Stimulated activated CD8-positive, alpha-beta memory T cell treated with anti-CD3 and anti-CD28 coated beads, Interleukin-12 subunit alpha, Interleukin-12 subunit beta, amount 100 ng/mL, for 4 hours (primary cell): Measurements from ENCODE around the gene SPEM3.

Experiments
- DNase-seq: peaks from one replicate; pipeline ENCODE4 v3.0.0-alpha.2; 2020; ENCODE audit warnings: low read depth

The SPEM3 gene

GRCh38 chr17:7428557-7428956 is at the start of gene SPEM3:
SPEM3 (plus strand) TSS chr17:7428857; CDS start chr17:7428903, 46 bp downstream.
- no peak for DNase-seq

- no peak for DNase-seq
Measured at GRCh38 chr17:7379134-7379533, 49.5 kb upstream of the SPEM3 start.

GRCh38 chr17:7380321-7380720 is 48.3 kb upstream of the SPEM3 start:
- no peak for DNase-seq

GRCh38 chr17:7380855-7381683 is 47.6 kb upstream of the SPEM3 start, which contains the start of gene TNK1:
TNK1 (plus strand) TSS chr17:7381089; CDS start chr17:7382927, 1,838 bp downstream.
- no peak for DNase-seq

GRCh38 chr17:7382901-7383300 is 45.8 kb upstream of the SPEM3 start:
- DNase-seq = no peak

DNA sequence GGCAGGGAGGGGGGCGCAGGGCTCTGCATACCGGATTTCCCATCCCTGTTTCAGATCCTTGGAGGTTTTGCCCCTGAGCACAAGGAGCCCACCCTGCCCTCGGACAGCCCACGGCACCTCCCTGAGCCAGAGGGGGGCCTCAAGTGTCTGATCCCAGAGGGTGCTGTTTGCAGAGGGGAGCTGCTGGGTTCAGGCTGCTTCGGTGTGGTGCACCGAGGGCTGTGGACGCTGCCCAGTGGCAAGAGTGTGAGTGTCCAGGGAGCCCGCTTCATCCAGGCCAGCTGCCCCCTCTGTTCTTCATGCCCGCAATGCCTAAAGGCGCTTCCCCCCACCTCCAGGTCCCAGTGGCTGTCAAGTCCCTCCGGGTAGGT is 45.3 kb upstream of the SPEM3 start:
- no peak for DNase-seq

DNA sequence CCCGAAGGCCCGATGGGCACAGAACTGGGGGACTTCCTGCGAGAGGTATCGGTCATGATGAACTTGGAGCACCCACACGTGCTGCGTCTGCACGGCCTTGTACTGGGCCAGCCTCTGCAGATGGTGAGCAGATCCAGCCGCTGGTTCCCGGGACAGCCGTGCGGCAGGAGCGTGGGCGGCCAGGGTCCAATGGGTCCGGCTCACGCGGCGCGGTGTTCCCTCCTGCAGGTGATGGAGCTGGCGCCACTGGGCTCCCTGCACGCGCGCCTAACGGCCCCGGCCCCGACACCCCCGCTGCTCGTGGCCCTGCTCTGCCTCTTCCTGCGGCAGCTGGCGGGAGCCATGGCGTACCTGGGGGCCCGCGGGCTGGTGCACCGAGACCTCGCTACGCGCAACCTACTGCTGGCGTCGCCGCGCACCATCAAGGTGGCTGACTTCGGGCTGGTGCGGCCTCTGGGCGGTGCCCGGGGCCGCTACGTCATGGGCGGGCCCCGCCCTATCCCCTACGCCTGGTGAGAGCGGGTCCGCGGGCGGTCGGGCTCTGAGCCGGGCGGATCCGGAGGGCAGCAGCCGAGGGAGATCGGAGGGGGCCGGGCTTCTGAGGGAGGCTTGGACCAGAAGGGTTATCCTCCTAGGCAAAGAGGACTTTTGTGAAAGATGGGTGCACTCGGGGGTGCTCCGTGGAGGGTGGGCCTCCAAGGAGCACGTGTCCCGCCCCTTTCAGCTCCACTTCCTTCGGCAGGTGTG is 44.7 kb upstream of the SPEM3 start:
- DNase-seq = peak; percentile 68

DNA sequence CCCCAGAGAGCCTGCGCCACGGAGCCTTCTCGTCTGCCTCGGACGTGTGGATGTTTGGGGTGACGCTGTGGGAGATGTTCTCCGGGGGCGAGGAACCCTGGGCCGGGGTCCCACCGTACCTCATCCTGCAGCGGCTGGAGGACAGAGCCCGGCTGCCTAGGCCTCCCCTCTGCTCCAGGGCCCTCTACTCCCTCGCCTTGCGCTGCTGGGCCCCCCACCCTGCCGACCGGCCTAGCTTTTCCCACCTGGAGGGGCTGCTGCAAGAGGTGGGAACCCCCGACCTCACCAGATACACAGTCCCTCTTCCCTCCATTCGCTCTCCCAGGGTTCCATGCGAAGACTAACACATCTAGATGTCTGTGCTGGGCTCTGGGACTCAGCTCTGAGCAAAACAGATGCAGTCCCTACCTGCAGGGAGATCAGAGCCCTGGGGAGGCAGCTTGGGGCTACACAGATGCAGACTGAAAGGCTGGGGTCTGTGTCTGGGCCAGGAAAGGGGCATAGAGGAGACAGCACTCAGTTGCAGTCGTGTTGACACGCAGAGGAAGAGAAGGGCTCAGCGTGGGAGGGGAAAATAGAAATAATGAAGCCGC is 44.1 kb upstream of the SPEM3 start:
- DNase-seq = no peak

DNA sequence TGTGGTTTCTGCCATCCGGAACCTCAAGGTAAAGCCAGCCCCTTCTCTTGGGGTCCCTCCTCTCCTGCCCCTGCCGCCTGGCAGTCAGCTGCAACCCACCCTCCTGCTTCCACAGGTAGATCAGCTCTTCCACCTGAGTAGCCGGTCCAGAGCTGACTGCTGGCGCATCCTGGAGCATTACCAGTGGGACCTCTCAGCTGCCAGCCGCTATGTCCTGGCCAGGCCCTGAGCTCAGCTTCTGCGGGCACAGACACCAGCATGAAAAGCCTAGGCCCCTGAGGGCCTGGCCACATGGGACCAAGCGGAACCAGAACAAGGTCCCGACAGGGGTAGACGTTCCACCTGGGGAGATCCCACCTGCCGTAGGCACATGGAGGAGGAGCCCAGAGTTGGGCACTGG is 39.8 kb upstream of the SPEM3 start:
- DNase-seq = no peak

GRCh38 chr17:7389924-7390910 is 38.4 kb upstream of the SPEM3 start:
- no peak for DNase-seq

- no peak for DNase-seq
Measured at GRCh38 chr17:7391307-7391706, 37.4 kb upstream of the SPEM3 start.

DNA sequence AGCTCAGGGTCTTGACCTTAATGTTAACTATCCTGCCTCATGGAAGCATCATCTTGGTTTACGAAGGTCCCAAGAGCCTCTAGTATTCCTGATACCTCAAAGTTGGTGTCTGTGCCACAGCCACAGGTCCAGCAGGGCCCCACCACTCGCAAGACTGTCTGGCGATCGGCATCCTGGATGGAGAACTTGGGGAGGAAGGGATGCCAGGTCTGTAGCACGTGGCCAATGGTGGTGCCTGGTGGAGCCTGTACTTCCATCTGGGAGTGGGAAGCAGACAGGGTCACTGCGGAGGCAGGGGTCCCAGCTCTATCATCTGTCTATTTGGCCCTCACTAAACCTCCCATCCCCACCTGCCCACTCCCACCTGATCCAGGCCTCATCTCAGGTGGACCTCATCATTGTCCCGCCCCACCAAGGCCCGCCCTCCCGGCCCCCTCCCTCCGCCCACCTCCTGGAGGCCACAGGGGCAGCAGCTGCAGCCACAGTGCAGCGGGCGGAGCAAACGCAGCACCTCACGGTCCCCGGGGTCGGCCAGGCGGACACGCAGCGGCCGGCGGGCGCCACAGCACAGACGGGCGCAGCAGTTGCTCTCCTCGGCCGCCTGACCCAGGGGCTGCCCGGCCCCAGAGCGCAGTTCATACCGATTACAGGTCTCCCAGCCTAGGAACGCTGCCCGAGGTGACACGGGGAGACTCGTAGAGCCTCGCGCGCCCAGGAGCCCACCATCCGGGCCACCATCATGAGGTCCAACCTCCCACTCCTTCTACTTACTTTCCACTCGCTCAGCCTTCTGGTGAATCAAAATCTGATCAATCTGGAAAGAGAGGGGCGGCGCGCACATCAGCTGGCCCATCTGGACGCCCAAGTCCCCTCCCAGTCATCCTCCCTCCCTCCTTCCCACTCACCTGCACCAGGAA is 35.7 kb upstream of the SPEM3 start:
- DNase-seq = no peak

DNA sequence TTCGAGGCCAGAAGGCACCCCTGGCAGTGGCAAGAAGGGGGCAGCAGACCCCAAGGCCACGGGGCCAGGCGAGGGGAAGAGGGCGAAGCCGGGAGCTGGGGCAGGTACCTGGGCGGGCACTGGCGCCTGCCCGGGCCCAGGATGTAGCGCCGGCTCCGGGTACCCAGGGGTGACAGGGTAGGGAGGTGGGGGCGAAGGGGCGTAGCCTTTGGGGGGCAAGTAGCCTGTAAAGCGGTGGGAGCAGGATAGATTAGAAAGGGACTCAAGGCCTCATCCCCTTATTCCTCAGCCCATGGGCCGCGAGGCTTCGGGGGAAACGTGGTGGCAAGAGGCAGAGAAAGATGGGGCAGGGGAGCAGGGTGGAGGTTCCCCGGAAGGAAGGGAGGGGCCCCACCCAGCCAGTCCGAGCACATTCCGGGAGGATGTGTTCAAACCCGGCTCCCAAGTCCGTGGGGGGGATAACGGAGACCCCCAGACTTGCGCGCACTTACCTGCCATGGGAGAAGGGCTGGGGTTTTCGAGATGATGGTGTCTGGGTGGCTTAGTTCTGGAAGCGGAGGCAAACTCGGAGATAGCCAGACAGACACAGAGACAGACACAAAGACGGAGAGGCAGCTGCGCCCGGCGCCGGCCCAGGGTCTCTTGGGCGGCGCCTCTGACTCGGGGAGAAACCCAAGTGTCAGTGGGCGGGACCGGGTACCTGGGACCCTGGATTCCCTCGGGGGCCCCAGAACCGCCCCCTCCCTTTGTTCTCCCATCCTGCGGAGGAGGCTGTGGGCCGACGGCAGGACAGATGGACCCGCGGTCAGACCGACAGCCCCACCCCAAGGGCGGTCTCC is 34.8 kb upstream of the SPEM3 start:
- no peak for DNase-seq

DNA sequence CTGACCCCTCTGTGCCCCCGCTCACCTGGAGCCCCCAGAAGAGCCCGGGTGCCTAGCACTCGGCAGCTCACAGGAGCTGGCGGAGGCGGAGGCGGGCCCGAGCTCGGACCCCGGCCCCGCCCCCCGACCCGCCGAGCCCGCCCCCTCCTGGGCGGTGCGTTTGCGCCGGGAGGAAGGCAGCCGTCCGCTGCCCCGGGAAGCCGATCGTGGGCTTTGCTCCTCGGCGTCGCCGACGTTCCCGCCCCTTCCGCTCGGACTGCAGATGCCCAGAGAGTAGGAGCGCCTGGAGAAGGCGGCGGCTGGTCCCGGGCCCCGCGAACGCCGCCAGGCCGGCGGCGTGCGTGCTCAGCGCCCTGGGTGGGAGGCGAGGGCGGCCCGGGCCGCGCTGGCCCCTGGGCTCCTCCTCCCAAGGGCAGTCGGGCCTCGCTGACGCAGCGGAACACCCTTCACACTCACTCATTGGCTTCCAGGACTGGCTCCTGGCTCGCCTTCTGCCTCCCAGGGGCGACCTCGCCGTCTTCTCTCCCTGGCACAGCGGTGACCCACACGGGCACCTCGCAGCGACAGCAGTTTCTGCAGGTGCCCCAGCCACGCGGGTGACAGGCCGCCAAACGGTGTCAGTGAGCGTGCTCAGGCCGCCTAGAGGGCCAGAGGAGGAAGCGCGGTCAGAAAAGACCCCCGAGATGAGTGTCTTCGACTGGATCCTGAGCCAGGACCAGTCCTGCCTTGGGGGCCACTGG is 34.0 kb upstream of the SPEM3 start, which contains the start of gene PLSCR3:
Gene PLSCR3 (minus strand): TSS at position 74 of the 740 bp plus-strand sequence. CDS start 415 bp downstream, outside the sequence.
- DNase-seq = peak; percentile 81

DNA sequence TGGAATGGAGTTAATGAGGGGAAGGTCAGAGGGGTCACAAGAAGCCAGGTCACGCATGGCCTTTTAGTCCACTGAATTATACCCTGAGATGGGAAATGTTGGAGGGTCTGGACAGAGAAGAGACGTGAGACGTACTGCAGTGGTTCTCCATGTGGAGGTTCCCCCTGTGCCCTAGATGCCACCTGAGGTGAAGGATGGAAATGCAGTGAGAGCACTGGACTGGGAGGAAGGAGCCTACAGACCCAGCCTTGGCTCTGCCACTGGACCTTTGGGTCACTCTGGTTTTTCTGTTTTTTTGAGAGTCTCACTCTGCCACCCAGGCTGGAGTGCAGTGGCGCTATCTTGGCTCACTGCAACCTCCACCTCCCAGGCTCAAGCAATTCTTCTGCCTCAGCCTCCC is 32.5 kb upstream of the SPEM3 start:
- DNase-seq = no peak

- no peak for DNase-seq
Measured at GRCh38 chr17:7398612-7399011, 30.0 kb upstream of the SPEM3 start.

DNA sequence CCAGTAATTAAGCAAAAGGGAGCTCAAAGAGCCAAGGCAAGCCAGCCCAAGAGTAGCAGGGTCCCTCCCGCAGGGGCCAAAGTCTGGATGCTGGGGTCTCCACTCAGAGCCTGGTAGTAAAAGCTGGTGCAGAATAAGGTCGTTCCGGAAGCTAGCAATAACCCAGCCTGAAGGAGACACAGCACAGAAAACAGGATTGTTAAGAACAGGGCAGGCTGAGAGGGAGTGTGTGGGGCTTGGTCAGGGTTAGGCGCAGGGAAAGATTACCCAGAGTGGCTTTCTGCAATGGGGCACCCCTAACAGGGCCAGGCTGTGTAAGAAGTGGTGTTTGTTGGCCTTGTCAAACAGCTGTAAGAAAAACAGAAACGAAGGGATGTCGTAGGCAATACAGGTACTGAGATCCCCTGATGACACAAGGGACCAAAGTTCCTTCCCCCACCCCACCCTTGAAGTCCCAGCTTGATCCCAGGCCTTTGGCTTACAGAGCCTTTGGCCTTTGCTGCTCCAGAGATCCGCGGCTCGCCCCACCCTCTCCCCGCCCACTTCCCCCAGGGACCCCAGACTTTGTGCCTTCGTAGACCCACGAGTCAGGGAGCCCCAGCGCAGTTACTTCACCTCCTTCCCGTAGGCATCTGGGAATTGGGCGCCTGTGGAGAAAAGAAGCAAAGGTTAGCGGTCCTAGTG is 25.5 kb upstream of the SPEM3 start:
- peak; percentile 9 for DNase-seq

DNA sequence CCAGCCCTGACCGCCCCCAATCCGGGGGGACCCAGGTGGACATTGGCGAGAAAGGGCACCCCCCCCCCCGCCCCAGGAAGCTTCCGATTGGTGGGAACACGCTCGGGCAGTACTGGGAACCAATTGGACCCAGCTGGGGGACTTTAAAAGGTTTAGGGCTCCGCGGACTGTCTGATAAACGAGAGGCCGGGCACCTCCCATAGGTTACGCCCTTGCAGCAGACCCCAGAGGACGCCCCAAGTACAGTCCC is 25.0 kb upstream of the SPEM3 start:
- DNase-seq = no peak
